ENCODE data around the gene TMEM178B.

TMEM178B gene

DNA sequence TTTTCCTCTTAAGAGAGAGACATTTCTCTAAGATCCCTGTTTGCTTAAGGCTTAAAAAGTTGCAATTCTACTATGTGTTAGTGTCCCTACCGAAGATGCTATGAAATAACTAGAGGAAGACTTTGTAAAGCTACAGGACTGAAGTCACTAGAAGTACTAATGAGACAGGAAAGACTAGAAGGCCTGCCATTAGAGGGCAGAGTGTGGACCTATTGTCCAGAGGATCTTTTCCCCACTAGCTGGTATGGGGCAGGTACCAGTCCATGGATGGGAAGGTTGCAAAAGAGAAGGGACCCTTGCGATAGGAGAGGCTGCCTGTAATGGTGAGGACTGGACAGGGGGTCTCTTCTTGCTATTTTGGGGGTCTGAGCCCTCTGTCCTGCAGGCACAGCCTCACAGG is 178.1 kb downstream of the TMEM178B start:
- DNase-seq (ENCODE audit: low spot score in 2 of 2) = no peak
- no peak for ATAC-seq (replicated peaks; ENCODE audit: extremely low read depth, poor library complexity, severe bottlenecking)
- Mint-ChIP-seq H3K36me3 (ENCODE audit: insufficient read depth) (no peaks in the 10 kb centered on the region), H3K4me1 (no peaks in the 10 kb centered on the region), H3K27ac (ENCODE audit: low read depth) (no peak overlapping the region), H3K4me3 (no peak overlapping the region), H3K27me3 (peaks cover 11% of the 10 kb centered on the region), H3K9me3 (no peaks in the 10 kb centered on the region)

DNA sequence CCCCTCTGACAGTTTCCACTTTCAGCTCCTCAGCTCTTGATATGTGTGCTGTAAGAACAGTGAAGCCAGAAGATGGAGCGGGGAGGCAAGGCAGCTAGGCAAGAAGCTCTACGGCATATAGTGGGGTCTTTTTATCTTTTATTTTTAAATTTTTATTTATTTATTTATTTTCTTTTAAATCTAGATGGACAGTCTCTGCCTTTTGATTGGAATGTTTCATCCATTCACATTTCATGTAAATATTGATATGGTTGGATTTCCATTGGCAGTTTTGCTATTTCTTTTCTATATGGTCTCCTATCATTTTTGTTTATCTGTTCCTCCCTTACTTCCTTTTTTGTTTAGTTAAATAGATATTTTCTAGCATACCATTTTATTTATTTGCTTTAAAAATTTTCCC is 183.7 kb downstream of the TMEM178B start:
- ATAC-seq (replicated peaks; ENCODE audit: extremely low read depth, poor library complexity, severe bottlenecking) = no peak
- no peak for DNase-seq (ENCODE audit: low spot score in 2 of 2)
- Mint-ChIP-seq H3K9me3 (peaks cover 14% of the 10 kb centered on the region), H3K27me3 (peaks cover 2% of the 10 kb centered on the region), H3K4me3 (no peak overlapping the region), H3K27ac (ENCODE audit: low read depth) (no peak overlapping the region), H3K4me1 (no peaks in the 10 kb centered on the region), H3K36me3 (ENCODE audit: insufficient read depth) (no peaks in the 10 kb centered on the region)

GRCh38 chr7:141258559-141258958 is 184.7 kb downstream of the TMEM178B start:
- Mint-ChIP-seq H3K4me3 (no peak overlapping the region), H3K27ac (ENCODE audit: low read depth) (no peak overlapping the region), H3K36me3 (ENCODE audit: insufficient read depth) (no peaks in the 10 kb centered on the region), H3K27me3 (peaks cover 12% of the 10 kb centered on the region), H3K9me3 (peaks cover 14% of the 10 kb centered on the region), H3K4me1 (no peaks in the 10 kb centered on the region)
- DNase-seq (ENCODE audit: low spot score in 2 of 2) = no peak
- no peak for ATAC-seq (replicated peaks; ENCODE audit: extremely low read depth, poor library complexity, severe bottlenecking)

GRCh38 chr7:141262101-141263090 is 188.5 kb downstream of the TMEM178B start:
- DNase-seq (ENCODE audit: low spot score in 2 of 2) = no peak
- no peaks in the 10 kb centered on the region for H3K36me3 Mint-ChIP-seq (ENCODE audit: insufficient read depth)

GRCh38 chr7:141263508-141263907 is 189.6 kb downstream of the TMEM178B start:
- DNase-seq (ENCODE audit: low spot score in 2 of 2) (no peak), ATAC-seq (replicated peaks; ENCODE audit: extremely low read depth, poor library complexity, severe bottlenecking) (no peak)

More at GRCh38 chr7:141262101-141263090, 188.5 kb downstream of the TMEM178B start:
- no peak overlapping the region for H3K27ac Mint-ChIP-seq (ENCODE audit: low read depth)
- H3K27me3 Mint-ChIP-seq = peaks cover 13% of the 10 kb centered on the region
- H3K9me3 Mint-ChIP-seq = peaks cover 14% of the 10 kb centered on the region
- H3K4me3 Mint-ChIP-seq = no peak overlapping the region
- no peak for ATAC-seq (replicated peaks; ENCODE audit: extremely low read depth, poor library complexity, severe bottlenecking)
- H3K4me1 Mint-ChIP-seq = no peaks in the 10 kb centered on the region

GRCh38 chr7:141263983-141264382 is 190.1 kb downstream of the TMEM178B start:
- no peak for ATAC-seq (replicated peaks; ENCODE audit: extremely low read depth, poor library complexity, severe bottlenecking)
- DNase-seq (ENCODE audit: low spot score in 2 of 2) = no peak
- H3K4me1 Mint-ChIP-seq = no peaks in the 10 kb centered on the region
- no peak overlapping the region for H3K27ac Mint-ChIP-seq (ENCODE audit: low read depth)
- H3K9me3 Mint-ChIP-seq = peaks cover 10% of the 10 kb centered on the region
- H3K36me3 Mint-ChIP-seq (ENCODE audit: insufficient read depth) = no peaks in the 10 kb centered on the region
- H3K27me3 Mint-ChIP-seq = peaks cover 13% of the 10 kb centered on the region
- no peak overlapping the region for H3K4me3 Mint-ChIP-seq

More at GRCh38 chr7:141263508-141263907, 189.6 kb downstream of the TMEM178B start:
- peaks cover 13% of the 10 kb centered on the region for H3K27me3 Mint-ChIP-seq
- no peaks in the 10 kb centered on the region for H3K4me1 Mint-ChIP-seq
- H3K36me3 Mint-ChIP-seq (ENCODE audit: insufficient read depth) = no peaks in the 10 kb centered on the region
- H3K4me3 Mint-ChIP-seq = no peak overlapping the region
- H3K27ac Mint-ChIP-seq (ENCODE audit: low read depth) = no peak overlapping the region
- H3K9me3 Mint-ChIP-seq = peaks cover 14% of the 10 kb centered on the region

GRCh38 chr7:141264511-141264910 is 190.6 kb downstream of the TMEM178B start:
- Mint-ChIP-seq H3K36me3 (ENCODE audit: insufficient read depth) (no peaks in the 10 kb centered on the region), H3K4me1 (no peaks in the 10 kb centered on the region), H3K4me3 (no peak overlapping the region)

GRCh38 chr7:141265668-141266067 is 191.8 kb downstream of the TMEM178B start:
- no peak for DNase-seq (ENCODE audit: low spot score in 2 of 2)
- no peak for ATAC-seq (replicated peaks; ENCODE audit: extremely low read depth, poor library complexity, severe bottlenecking)
- H3K9me3 Mint-ChIP-seq = no peaks in the 10 kb centered on the region
- H3K36me3 Mint-ChIP-seq (ENCODE audit: insufficient read depth) = no peaks in the 10 kb centered on the region
- peaks cover 13% of the 10 kb centered on the region for H3K27me3 Mint-ChIP-seq
- H3K27ac Mint-ChIP-seq (ENCODE audit: low read depth) = no peak overlapping the region
- H3K4me3 Mint-ChIP-seq = no peak overlapping the region
- no peaks in the 10 kb centered on the region for H3K4me1 Mint-ChIP-seq

More at GRCh38 chr7:141264511-141264910, 190.6 kb downstream of the TMEM178B start:
- DNase-seq (ENCODE audit: low spot score in 2 of 2) (no peak), ATAC-seq (replicated peaks; ENCODE audit: extremely low read depth, poor library complexity, severe bottlenecking) (no peak)
- peaks cover 13% of the 10 kb centered on the region for H3K27me3 Mint-ChIP-seq
- H3K9me3 Mint-ChIP-seq = peaks cover 7% of the 10 kb centered on the region
- no peak overlapping the region for H3K27ac Mint-ChIP-seq (ENCODE audit: low read depth)

DNA sequence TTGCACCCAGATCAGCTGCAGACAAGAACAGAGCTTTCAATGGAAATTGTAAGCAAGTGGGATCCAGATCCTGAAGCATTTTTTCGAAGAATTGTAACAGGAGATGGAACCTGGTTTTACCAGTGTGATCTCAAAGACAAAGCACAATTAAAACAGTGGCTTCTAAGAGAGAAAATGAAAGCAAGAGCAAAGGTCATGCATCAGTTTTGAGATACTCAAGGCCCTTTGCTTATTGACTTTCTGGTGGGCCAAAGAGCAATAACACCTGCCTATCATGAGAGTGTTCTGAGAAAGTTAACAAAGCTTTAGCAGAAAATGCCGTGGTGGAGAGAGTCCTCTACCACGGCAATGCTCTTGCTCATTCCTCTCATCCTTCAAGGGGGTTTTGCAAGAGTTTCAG is 194.8 kb downstream of the TMEM178B start:
- Mint-ChIP-seq H3K27me3 (peaks cover 1% of the 10 kb centered on the region), H3K4me3 (no peak overlapping the region), H3K36me3 (ENCODE audit: insufficient read depth) (no peaks in the 10 kb centered on the region), H3K4me1 (no peaks in the 10 kb centered on the region), H3K9me3 (no peaks in the 10 kb centered on the region), H3K27ac (ENCODE audit: low read depth) (no peak overlapping the region)
- DNase-seq (ENCODE audit: low spot score in 2 of 2) (no peak), ATAC-seq (replicated peaks; ENCODE audit: extremely low read depth, poor library complexity, severe bottlenecking) (no peak)

DNA sequence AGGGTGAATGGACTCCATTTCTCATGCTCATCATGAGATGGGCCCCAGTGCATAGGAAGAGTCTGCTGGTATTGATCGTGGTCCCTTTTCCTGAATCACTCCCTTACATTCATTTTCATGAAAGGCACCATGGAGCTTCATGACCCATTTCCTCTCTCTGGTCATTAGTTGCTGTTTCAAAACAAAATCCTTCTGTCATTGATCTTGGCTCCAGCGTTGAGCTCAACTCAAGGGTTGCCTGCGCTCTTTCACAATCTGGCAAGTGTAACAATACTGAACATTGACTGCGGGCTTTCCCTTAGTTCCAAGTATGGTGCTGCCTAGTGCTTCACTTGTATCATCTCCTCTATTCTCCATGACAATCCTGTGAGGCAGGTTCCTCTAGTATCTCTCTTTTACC is 197.6 kb downstream of the TMEM178B start:
- ATAC-seq (replicated peaks; ENCODE audit: extremely low read depth, poor library complexity, severe bottlenecking) = no peak
- H3K4me3 Mint-ChIP-seq = no peak overlapping the region

GRCh38 chr7:141272417-141272816 is 198.6 kb downstream of the TMEM178B start:
- Mint-ChIP-seq H3K27me3 (no peaks in the 10 kb centered on the region), H3K4me1 (no peaks in the 10 kb centered on the region), H3K36me3 (ENCODE audit: insufficient read depth) (no peaks in the 10 kb centered on the region), H3K9me3 (no peaks in the 10 kb centered on the region), H3K27ac (ENCODE audit: low read depth) (no peak overlapping the region), H3K4me3 (no peak overlapping the region)
- ATAC-seq (replicated peaks; ENCODE audit: extremely low read depth, poor library complexity, severe bottlenecking) (no peak), DNase-seq (ENCODE audit: low spot score in 2 of 2) (no peak)

More for the DNA sequence above, 197.6 kb downstream of the TMEM178B start:
- Mint-ChIP-seq H3K27ac (ENCODE audit: low read depth) (no peak overlapping the region), H3K9me3 (no peaks in the 10 kb centered on the region), H3K4me1 (no peaks in the 10 kb centered on the region), H3K27me3 (no peaks in the 10 kb centered on the region), H3K36me3 (ENCODE audit: insufficient read depth) (no peaks in the 10 kb centered on the region)
- no peak for DNase-seq (ENCODE audit: low spot score in 2 of 2)

GRCh38 chr7:141275350-141275749 is 201.5 kb downstream of the TMEM178B start:
- no peak overlapping the region for H3K27ac Mint-ChIP-seq (ENCODE audit: low read depth)
- no peaks in the 10 kb centered on the region for H3K27me3 Mint-ChIP-seq
- no peaks in the 10 kb centered on the region for H3K9me3 Mint-ChIP-seq
- no peaks in the 10 kb centered on the region for H3K36me3 Mint-ChIP-seq (ENCODE audit: insufficient read depth)
- DNase-seq (ENCODE audit: low spot score in 2 of 2) (no peak), ATAC-seq (replicated peaks; ENCODE audit: extremely low read depth, poor library complexity, severe bottlenecking) (no peak)
- no peak overlapping the region for H3K4me3 Mint-ChIP-seq
- H3K4me1 Mint-ChIP-seq = no peaks in the 10 kb centered on the region

DNA sequence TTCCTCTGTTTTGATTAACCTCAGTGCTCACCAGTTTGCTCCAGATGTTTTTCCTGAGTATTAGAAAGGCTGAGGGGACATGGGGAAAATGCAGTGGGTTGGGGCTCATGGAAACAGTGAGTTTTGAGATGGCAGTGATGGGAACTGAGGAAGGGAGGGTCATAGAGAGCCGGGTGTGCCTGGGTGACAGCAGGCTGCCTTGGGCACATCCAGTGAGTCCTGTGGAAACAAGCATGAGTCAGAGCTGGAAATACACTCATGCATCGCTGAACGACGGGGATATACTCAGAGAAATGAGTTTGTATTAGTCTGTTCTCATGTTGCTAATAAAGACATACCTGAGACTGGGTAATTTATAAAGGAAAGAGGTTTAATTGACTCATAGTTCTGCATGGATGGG is 202.2 kb downstream of the TMEM178B start:
- Mint-ChIP-seq H3K36me3 (ENCODE audit: insufficient read depth) (no peaks in the 10 kb centered on the region), H3K27ac (ENCODE audit: low read depth) (no peak overlapping the region), H3K27me3 (peaks cover 2% of the 10 kb centered on the region), H3K9me3 (no peaks in the 10 kb centered on the region), H3K4me3 (no peak overlapping the region), H3K4me1 (no peaks in the 10 kb centered on the region)
- DNase-seq (ENCODE audit: low spot score in 2 of 2) (no peak), ATAC-seq (replicated peaks; ENCODE audit: extremely low read depth, poor library complexity, severe bottlenecking) (no peak)

Measured in central memory CD8-positive, alpha-beta T cell (primary cell).